ENCODE measurements around the gene FOXD1. TPM values are rescaled to one million over a fixed set of nuclear protein-coding genes. Genes with fewer than 3 reads are reported as not detected.

FOXD1 gene
- total RNA-seq, 1 donor from 2014 or later, result not detected

- DNase-seq (ENCODE audit: low spot score) (no peak), ATAC-seq (no peak)
Measured at GRCh38 chr5:73442231-73442811, 6.3 kb downstream of the FOXD1 start.

- ATAC-seq, result no peak
- DNase-seq (ENCODE audit: low spot score), result no peak
Measured at GRCh38 chr5:73441378-73441777, 7.2 kb downstream of the FOXD1 start.

- ATAC-seq (no peak), DNase-seq (ENCODE audit: low spot score) (no peak)
Measured at GRCh38 chr5:73440262-73440661, 8.3 kb downstream of the FOXD1 start.

GRCh38 chr5:73438645-73439470 lies 9.7 kb downstream of the FOXD1 start:
- DNase-seq (ENCODE audit: low spot score) (no peak), ATAC-seq (no peak)

GRCh38 chr5:73437777-73438644 lies 10.6 kb downstream of the FOXD1 start:
- no peak for DNase-seq (ENCODE audit: low spot score)
- ATAC-seq, result no peak

GRCh38 chr5:73437101-73437776 lies 11.3 kb downstream of the FOXD1 start:
- ATAC-seq (peak; percentile 40), DNase-seq (ENCODE audit: low spot score) (no peak)

GRCh38 chr5:73436535-73437100 lies 12.0 kb downstream of the FOXD1 start:
- no peak for DNase-seq (ENCODE audit: low spot score)
- ATAC-seq, result peak; percentile 55

GRCh38 chr5:73435759-73436534 lies 12.6 kb downstream of the FOXD1 start:
- DNase-seq (ENCODE audit: low spot score), result no peak
- ATAC-seq, result no peak

- DNase-seq (ENCODE audit: low spot score) (no peak), ATAC-seq (no peak)
Measured at GRCh38 chr5:73434907-73435306, 13.7 kb downstream of the FOXD1 start.

- ATAC-seq, result no peak
- no peak for DNase-seq (ENCODE audit: low spot score)
Measured at GRCh38 chr5:73434461-73434860, 14.1 kb downstream of the FOXD1 start.

- no peak for ATAC-seq
- no peak for DNase-seq (ENCODE audit: low spot score)
Measured at GRCh38 chr5:73433982-73434342, 14.6 kb downstream of the FOXD1 start.

GRCh38 chr5:73433272-73433981 lies 15.2 kb downstream of the FOXD1 start:
- ATAC-seq (no peak), DNase-seq (ENCODE audit: low spot score) (no peak)

- ATAC-seq (no peak), DNase-seq (ENCODE audit: low spot score) (no peak)
Measured at GRCh38 chr5:73431204-73431851, 17.2 kb downstream of the FOXD1 start.

GRCh38 chr5:73426034-73426433 lies 22.5 kb downstream of the FOXD1 start:
- ATAC-seq, result no peak
- no peak for DNase-seq (ENCODE audit: low spot score)

GRCh38 chr5:73424556-73424977 lies 24.0 kb downstream of the FOXD1 start:
- DNase-seq (ENCODE audit: low spot score) (no peak), ATAC-seq (no peak)

GRCh38 chr5:73422164-73422563 lies 26.4 kb downstream of the FOXD1 start:
- DNase-seq (ENCODE audit: low spot score) (no peak), ATAC-seq (no peak)

- ATAC-seq (no peak), DNase-seq (ENCODE audit: low spot score) (no peak)
Measured at GRCh38 chr5:73420666-73421065, 27.9 kb downstream of the FOXD1 start.

GRCh38 chr5:73419465-73420390 lies 28.8 kb downstream of the FOXD1 start:
- ATAC-seq (peak; percentile 52), DNase-seq (ENCODE audit: low spot score) (no peak)
